Activated T-cell treated with anti-CD3 and anti-CD28 coated beads, Interleukin-2, amount 50 U/mL, for 1 hour (primary cell): Measurements from ENCODE around the gene ARRDC2.

ENCODE experiments used
- DNase-seq: peaks from one replicate; pipeline ENCODE4 v3.0.0-alpha.2; 2020

Gene ARRDC2

DNA sequence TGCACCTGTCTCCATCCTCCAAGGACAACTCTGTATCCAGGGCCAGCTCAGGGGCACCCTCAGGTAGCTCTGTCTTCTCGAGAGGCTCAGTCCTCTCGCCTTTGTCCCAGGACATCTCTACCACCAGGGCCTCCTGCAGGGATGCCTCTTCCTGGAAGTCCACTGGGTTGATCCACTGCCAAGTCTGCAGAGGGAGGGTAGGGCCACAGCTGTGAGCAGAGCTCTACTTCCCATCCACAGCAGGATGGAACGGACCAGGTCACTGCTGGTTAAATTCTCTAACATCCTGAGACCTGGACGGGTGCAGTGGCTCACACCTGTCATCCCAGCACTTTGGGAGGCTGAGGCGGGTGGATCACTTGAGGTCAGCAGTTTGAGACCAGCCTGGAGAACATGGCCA lies 51.9 kb downstream of the ARRDC2 start:
- no peak for DNase-seq

DNA sequence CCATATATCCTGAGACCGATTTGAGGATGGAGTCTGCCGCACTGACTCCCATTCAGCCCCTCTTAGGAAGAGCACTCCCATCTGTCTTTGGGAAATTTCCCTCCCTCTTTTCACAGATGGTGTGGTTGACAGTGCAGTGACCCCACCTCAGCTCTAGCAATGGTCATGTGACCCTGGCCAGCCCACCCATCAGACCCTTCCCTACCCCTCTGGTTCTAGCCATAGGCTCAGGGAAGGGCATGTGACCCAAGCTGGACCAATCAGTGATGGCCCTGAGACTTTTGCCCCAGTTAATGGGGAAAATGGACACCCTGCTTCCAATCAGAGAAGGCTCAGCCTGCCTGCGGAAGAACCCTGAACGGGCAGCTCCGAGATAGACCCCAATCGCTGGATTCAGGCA lies 52.5 kb downstream of the ARRDC2 start:
- DNase-seq: no peak

DNA sequence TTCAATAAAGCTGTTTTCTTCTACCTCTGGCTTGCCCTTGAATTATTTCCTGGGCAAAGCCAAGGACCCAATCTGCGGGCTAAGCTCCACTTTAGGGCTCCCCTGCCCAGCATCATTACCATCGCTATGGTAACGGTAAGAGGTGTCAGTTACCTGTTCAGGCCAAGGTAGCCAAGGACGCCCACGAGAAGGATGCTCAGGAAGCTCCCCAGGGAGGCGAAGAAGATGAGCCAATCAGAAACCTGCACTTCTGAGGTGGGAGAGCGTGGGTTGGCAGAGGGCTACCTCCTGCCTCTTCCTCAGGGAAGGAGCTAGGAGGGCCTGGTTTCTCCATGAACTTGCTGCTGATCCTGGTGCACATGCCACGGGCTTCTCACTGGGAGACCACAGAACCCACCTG lies 54.1 kb downstream of the ARRDC2 start:
- DNase-seq: no peak

DNA sequence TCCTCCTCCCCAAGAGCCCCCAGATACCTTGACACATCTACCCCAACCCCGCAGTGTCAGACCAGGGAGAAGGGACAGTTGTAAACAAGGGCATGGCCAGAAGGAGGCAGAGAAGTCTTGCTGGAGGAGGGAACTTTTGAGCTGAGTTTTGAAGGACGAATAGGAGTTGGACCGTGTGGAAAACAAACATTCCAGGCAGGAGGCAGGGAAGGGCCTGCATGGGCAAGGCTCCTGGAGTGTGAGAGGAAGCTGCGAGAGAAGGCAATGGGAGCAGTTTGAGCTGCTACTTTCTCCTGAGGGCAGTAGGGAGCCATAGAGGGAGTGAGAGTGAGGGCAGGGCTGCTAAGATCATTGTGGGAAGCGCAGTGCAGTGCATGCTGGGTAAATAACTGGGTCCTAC lies 55.5 kb downstream of the ARRDC2 start:
- DNase-seq: no peak
